ENCODE measurements around the gene NAP1L5. TPM values are rescaled to one million over a fixed set of nuclear protein-coding genes. Genes with fewer than 3 reads are reported as not detected.

NAP1L5 gene
- total RNA-seq, 2 donors from 2014 or later = 1.2 to 1.5 TPM

- no peak overlapping the region for H3K9ac ChIP-seq (ENCODE audit: extremely low read depth, low read length, poor library complexity, severe bottlenecking)
- no peak for DNase-seq
- Mint-ChIP-seq H3K27me3 (ENCODE audit: insufficient read depth) (no peaks in the 10 kb centered on the region), H3K27ac (no peak overlapping the region), H3K9me3 (no peaks in the 10 kb centered on the region), H3K36me3 (ENCODE audit: low read depth) (peaks cover 3% of the 10 kb centered on the region), H3K4me1 (no peaks in the 10 kb centered on the region), H3K4me3 (no peak overlapping the region)
- H3K4me3 ChIP-seq (ENCODE audit: low read length) = no peak overlapping the region
- no peak overlapping the region for H3K27ac ChIP-seq (ENCODE audit: low read depth, low read length)
- H3K9me3 ChIP-seq (ENCODE audit: control insufficient read depth, low read length) = no peaks in the 10 kb centered on the region
- no peaks in the 10 kb centered on the region for H3K4me1 ChIP-seq (ENCODE audit: control insufficient read depth, insufficient read depth, low read length)
- no peaks in the 10 kb centered on the region for H3K27me3 ChIP-seq (ENCODE audit: control insufficient read depth, insufficient read depth, low read length, poor library complexity, severe bottlenecking)
- H3K36me3 ChIP-seq (ENCODE audit: control insufficient read depth, insufficient read depth, low read length) = no peaks in the 10 kb centered on the region
- 82 to 97% methylated on average over 3 to 4 of the region's 4 CpGs for WGBS, 2 experiments (ENCODE audit: insufficient coverage in 1 of 2, insufficient read length in 1 of 2)
- no peak for TF ChIP-seq CTCF (conservative IDR thresholded peaks at IDR 0.05)
Observed at GRCh38 chr4:88653371-88653946, 44.2 kb downstream of the NAP1L5 start.

GRCh38 chr4:88649716-88650115 lies 47.9 kb downstream of the NAP1L5 start:
- Mint-ChIP-seq H3K27me3 (ENCODE audit: insufficient read depth) (no peaks in the 10 kb centered on the region), H3K4me3 (no peak overlapping the region), H3K36me3 (ENCODE audit: low read depth) (no peaks in the 10 kb centered on the region), H3K4me1 (peaks cover 6% of the 10 kb centered on the region), H3K27ac (peak overlapping the region; percentile 6), H3K9me3 (no peaks in the 10 kb centered on the region)
- H3K9me3 ChIP-seq (ENCODE audit: control insufficient read depth, low read length) = no peaks in the 10 kb centered on the region
- no peaks in the 10 kb centered on the region for H3K36me3 ChIP-seq (ENCODE audit: control insufficient read depth, insufficient read depth, low read length)
- no peak for TF ChIP-seq CTCF (conservative IDR thresholded peaks at IDR 0.05)
- no peak for DNase-seq
- WGBS, 2 experiments (ENCODE audit: insufficient coverage in 1 of 2, insufficient read length in 1 of 2) = 50 to 86% methylated on average over 1 to 3 of the region's 3 CpGs
- H3K4me3 ChIP-seq (ENCODE audit: low read length) = no peak overlapping the region
- no peaks in the 10 kb centered on the region for H3K27me3 ChIP-seq (ENCODE audit: control insufficient read depth, insufficient read depth, low read length, poor library complexity, severe bottlenecking)
- H3K9ac ChIP-seq (ENCODE audit: extremely low read depth, low read length, poor library complexity, severe bottlenecking) = no peak overlapping the region
- no peak overlapping the region for H3K27ac ChIP-seq (ENCODE audit: low read depth, low read length)
- H3K4me1 ChIP-seq (ENCODE audit: control insufficient read depth, insufficient read depth, low read length) = no peaks in the 10 kb centered on the region

- no peaks in the 10 kb centered on the region for H3K36me3 Mint-ChIP-seq (ENCODE audit: low read depth)
- no peak overlapping the region for H3K4me3 Mint-ChIP-seq
- Histone ChIP-seq H3K4me1 (ENCODE audit: control insufficient read depth, insufficient read depth, low read length) (no peaks in the 10 kb centered on the region), H3K9ac (ENCODE audit: extremely low read depth, low read length, poor library complexity, severe bottlenecking) (no peak overlapping the region), H3K4me3 (ENCODE audit: low read length) (no peak overlapping the region), H3K27ac (ENCODE audit: low read depth, low read length) (no peak overlapping the region), H3K27me3 (ENCODE audit: control insufficient read depth, insufficient read depth, low read length, poor library complexity, severe bottlenecking) (no peaks in the 10 kb centered on the region), H3K36me3 (ENCODE audit: control insufficient read depth, insufficient read depth, low read length) (no peaks in the 10 kb centered on the region), H3K9me3 (ENCODE audit: control insufficient read depth, low read length) (peaks cover 8% of the 10 kb centered on the region)
- peak; percentile 76 for DNase-seq
- TF ChIP-seq CTCF (conservative IDR thresholded peaks at IDR 0.05) = no peak
- peak overlapping the region; percentile 84 for H3K27ac Mint-ChIP-seq
- H3K4me1 Mint-ChIP-seq = peaks cover 6% of the 10 kb centered on the region
- no peaks in the 10 kb centered on the region for H3K27me3 Mint-ChIP-seq (ENCODE audit: insufficient read depth)
- H3K9me3 Mint-ChIP-seq = peaks cover 13% of the 10 kb centered on the region
- WGBS, 2 experiments (ENCODE audit: insufficient coverage in 1 of 2, insufficient read length in 1 of 2) = 91 to 94% methylated on average over 5 to 7 of the region's 7 CpGs
Observed at GRCh38 chr4:88646528-88647280, 50.9 kb downstream of the NAP1L5 start.

Data from endodermal cell (in vitro differentiated cells).